Measurements from ENCODE around the gene UNC79.

UNC79 gene

DNA sequence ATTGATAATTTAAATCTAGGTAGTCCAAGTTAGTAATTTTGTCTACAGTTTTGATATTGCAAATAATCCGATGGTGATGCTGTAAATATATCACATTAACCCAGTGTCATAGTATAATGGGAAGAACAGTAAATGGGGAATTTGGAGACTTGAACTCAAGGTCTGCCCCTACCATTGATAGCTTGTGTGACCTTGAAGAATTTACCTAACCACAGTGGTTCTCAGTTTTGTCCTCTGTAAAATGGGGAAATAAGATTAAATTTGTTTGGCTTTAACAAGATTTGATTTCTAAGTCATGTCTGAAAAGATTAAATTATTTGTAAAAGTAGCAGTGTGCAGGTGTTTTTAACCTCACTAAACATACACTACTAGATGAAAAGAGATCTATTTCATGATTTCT lies 100.9 kb downstream of the UNC79 start:
- TF ChIP-seq, protein P1, sequence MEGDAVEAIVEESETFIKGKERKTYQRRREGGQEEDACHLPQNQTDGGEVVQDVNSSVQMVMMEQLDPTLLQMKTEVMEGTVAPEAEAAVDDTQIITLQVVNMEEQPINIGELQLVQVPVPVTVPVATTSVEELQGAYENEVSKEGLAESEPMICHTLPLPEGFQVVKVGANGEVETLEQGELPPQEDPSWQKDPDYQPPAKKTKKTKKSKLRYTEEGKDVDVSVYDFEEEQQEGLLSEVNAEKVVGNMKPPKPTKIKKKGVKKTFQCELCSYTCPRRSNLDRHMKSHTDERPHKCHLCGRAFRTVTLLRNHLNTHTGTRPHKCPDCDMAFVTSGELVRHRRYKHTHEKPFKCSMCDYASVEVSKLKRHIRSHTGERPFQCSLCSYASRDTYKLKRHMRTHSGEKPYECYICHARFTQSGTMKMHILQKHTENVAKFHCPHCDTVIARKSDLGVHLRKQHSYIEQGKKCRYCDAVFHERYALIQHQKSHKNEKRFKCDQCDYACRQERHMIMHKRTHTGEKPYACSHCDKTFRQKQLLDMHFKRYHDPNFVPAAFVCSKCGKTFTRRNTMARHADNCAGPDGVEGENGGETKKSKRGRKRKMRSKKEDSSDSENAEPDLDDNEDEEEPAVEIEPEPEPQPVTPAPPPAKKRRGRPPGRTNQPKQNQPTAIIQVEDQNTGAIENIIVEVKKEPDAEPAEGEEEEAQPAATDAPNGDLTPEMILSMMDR (IDR thresholded peaks at IDR 0.05) = no peak

DNA sequence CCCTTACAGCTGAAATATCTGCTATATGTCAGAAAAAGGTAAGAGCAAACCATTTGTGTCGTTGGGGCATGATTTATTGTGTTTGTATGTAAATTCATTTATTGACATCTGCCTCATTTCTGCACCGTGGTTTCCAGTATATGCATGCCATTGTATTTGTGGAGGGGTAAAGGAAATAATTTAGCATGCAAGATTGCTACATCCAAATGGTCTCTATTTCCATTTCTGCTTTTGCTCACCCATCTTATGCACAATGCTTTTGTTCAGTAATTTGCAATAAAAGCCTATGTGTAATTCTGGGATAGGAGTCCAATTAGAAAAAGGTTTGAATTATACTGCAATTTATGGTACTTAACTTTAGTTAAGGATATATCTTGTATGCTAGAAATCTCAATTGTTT lies 101.8 kb downstream of the UNC79 start:
- Histone ChIP-seq H3K27ac (no peak overlapping the region), H3K36me3 (ENCODE audit: control insufficient read depth, insufficient read depth, low read length) (no peaks in the 10 kb centered on the region), H3K4me3 (ENCODE audit: low read depth, low read length) (no peak overlapping the region)

More for the DNA sequence above, 100.9 kb downstream of the UNC79 start:
- Histone ChIP-seq H3K4me2 (ENCODE audit: low read length) (no peak overlapping the region), H3K9ac (no peak overlapping the region), H3K9me3 (ENCODE audit: control insufficient read depth, low read length) (no peaks in the 10 kb centered on the region), H3K27ac (no peak overlapping the region), H3K4me1 (peaks cover 3% of the 10 kb centered on the region), H3K27me3 (ENCODE audit: control insufficient read depth, insufficient read depth, low read length) (no peaks in the 10 kb centered on the region), H3K36me3 (ENCODE audit: control insufficient read depth, insufficient read depth, low read length) (no peaks in the 10 kb centered on the region), H2AFZ (no peak overlapping the region), H3K4me3 (ENCODE audit: low read depth, low read length) (no peak overlapping the region), H3K79me2 (no peaks in the 10 kb centered on the region)

DNA sequence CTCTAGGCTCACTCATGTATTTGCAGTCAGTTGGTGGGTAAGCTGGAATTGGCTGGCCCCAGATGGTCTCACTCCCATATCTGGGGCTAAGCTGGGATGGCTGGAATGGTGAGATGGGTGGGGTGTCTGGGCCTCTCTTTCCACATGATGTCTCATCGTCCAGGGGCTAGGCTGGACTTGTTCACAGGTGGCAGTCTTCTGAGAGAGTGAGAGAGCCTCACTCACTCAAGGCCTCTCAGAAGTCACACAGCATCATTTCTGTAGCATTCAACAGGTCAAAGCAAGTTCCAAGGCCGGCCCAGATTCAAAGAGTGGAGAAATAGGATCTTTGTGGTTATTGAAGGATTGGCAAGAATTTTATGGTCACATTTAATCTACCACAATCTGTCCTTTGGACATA lies 102.7 kb downstream of the UNC79 start:
- Histone ChIP-seq H3K9me3 (ENCODE audit: control insufficient read depth, low read length) (no peaks in the 10 kb centered on the region), H3K4me1 (no peaks in the 10 kb centered on the region), H2AFZ (no peak overlapping the region), H3K79me2 (no peaks in the 10 kb centered on the region), H3K27ac (no peak overlapping the region), H3K36me3 (ENCODE audit: control insufficient read depth, insufficient read depth, low read length) (no peaks in the 10 kb centered on the region), H3K4me3 (ENCODE audit: low read depth, low read length) (no peak overlapping the region), H3K4me2 (ENCODE audit: low read length) (no peak overlapping the region), H3K27me3 (ENCODE audit: control insufficient read depth, insufficient read depth, low read length) (no peaks in the 10 kb centered on the region), H3K9ac (no peak overlapping the region)
- TF ChIP-seq, protein P1 (IDR thresholded peaks at IDR 0.05) = no peak

More for the DNA sequence above, 101.8 kb downstream of the UNC79 start:
- Histone ChIP-seq H3K4me2 (ENCODE audit: low read length) (no peak overlapping the region), H3K79me2 (no peaks in the 10 kb centered on the region), H3K9ac (no peak overlapping the region), H2AFZ (no peak overlapping the region), H3K9me3 (ENCODE audit: control insufficient read depth, low read length) (no peaks in the 10 kb centered on the region), H3K4me1 (no peaks in the 10 kb centered on the region), H3K27me3 (ENCODE audit: control insufficient read depth, insufficient read depth, low read length) (no peaks in the 10 kb centered on the region)
- TF ChIP-seq, protein P1 (IDR thresholded peaks at IDR 0.05) = no peak

DNA sequence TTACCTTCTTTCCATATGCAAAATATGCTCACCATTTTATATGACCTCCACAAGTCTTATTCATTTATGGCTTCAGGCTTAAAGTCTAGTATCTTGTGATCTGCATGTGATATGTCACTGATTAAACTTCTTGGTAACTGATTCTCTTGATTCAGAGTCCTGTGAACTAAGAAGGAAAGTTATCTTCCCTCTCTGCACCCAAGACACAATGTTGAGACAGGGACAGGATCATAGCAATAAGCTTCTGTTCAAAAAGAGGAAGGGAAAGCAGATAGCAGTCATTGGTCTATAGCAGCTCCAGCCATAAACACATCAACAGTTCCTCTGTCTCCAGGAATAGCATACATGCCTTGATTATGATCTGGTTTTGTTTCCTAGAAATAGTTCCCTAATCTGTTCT lies 103.1 kb downstream of the UNC79 start:
- H3K79me2 ChIP-seq = no peaks in the 10 kb centered on the region
- H3K4me3 ChIP-seq (ENCODE audit: low read depth, low read length) = no peak overlapping the region

DNA sequence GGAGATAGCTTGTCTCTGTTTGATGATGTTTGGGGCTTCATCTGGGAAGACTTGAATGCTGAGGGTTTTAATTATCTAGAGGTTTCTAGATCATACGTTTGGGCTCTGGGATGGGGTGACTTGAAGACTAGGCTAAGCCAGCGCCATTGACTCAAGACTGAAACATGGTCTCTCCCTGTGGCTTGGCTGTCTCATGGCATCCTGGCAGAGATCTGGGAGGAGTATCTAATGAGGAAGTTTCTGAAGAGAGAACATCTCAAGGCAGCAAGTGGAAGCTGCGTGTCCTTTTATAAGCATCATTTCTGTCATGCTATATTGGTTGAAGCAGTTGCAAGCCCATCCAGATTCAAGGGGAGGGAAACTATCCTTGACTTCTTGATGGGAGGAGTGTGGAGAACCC lies 104.8 kb downstream of the UNC79 start:
- Histone ChIP-seq H3K4me2 (ENCODE audit: low read length) (no peak overlapping the region), H3K4me1 (no peaks in the 10 kb centered on the region), H3K36me3 (ENCODE audit: control insufficient read depth, insufficient read depth, low read length) (no peaks in the 10 kb centered on the region), H2AFZ (no peak overlapping the region), H3K27ac (no peak overlapping the region), H3K27me3 (ENCODE audit: control insufficient read depth, insufficient read depth, low read length) (no peaks in the 10 kb centered on the region), H3K9ac (no peak overlapping the region), H3K79me2 (no peaks in the 10 kb centered on the region), H3K9me3 (ENCODE audit: control insufficient read depth, low read length) (no peaks in the 10 kb centered on the region), H3K4me3 (ENCODE audit: low read depth, low read length) (no peak overlapping the region)
- TF ChIP-seq, protein P1 (IDR thresholded peaks at IDR 0.05) = no peak

More for the DNA sequence above, 103.1 kb downstream of the UNC79 start:
- TF ChIP-seq, protein P1 (IDR thresholded peaks at IDR 0.05) = no peak
- Histone ChIP-seq H3K36me3 (ENCODE audit: control insufficient read depth, insufficient read depth, low read length) (no peaks in the 10 kb centered on the region), H3K4me2 (ENCODE audit: low read length) (no peak overlapping the region), H3K9me3 (ENCODE audit: control insufficient read depth, low read length) (no peaks in the 10 kb centered on the region), H2AFZ (no peak overlapping the region), H3K27me3 (ENCODE audit: control insufficient read depth, insufficient read depth, low read length) (no peaks in the 10 kb centered on the region), H3K27ac (no peak overlapping the region), H3K4me1 (no peaks in the 10 kb centered on the region), H3K9ac (no peak overlapping the region)
